Spinal cord (tissue), 10 donors: Measurements from ENCODE around the gene RSL24D1. TPM values are rescaled to one million over a fixed set of nuclear protein-coding genes. Genes with fewer than 3 reads are reported as not detected.

Source experiments
- DNase-seq, 6 donors: peaks; one replicate each; pipeline versions ENCODE4 v3.0.0 to v3.0.0-alpha.2; 2013 to 2015; ENCODE audit warnings: low spot score in 6 of 6, low read depth in 4 of 6
- H3K27ac ChIP-seq: one replicate; pipeline ENCODE4 v1.5.1; 2013; ENCODE audit warnings: low read depth, low read length, control low read depth
- H3K27me3 ChIP-seq: one replicate; pipeline ENCODE4 v1.6.1; 2013; ENCODE audit warnings: low read length; ENCODE audit not compliant: control insufficient read depth, insufficient read depth
- H3K36me3 ChIP-seq: one replicate; pipeline ENCODE4 v1.6.1; 2013; ENCODE audit warnings: low read length; ENCODE audit not compliant: control insufficient read depth, insufficient read depth
- H3K4me1 ChIP-seq: one replicate; pipeline ENCODE4 v1.6.1; 2013; ENCODE audit warnings: low read length; ENCODE audit not compliant: control insufficient read depth, insufficient read depth
- H3K4me3 ChIP-seq: one replicate; pipeline ENCODE4 v1.5.1; 2013; ENCODE audit warnings: low read depth, low read length, control low read depth
- H3K9me3 ChIP-seq: one replicate; pipeline ENCODE4 v1.6.1; 2013; ENCODE audit warnings: low read length; ENCODE audit not compliant: control insufficient read depth, insufficient read depth
- WGBS: methylation state at CpG from one replicate; pipeline ENCODE4 v1.1.5; 2013; ENCODE audit warnings: missing lambda C conversion rate; ENCODE audit not compliant: insufficient coverage; 5-methylcytosine and 5-hydroxymethylcytosine counted together
- polyA plus RNA-seq, 2 donors: library from polyadenylated mRNA; unstranded; fragments of 120-200 nt; gene quantifications; one replicate each; pipeline ENCODE4 v1.2.1, GENCODE V29; 2013; ENCODE audit not compliant: insufficient read length in 2 of 2
- total RNA-seq, 2 donors: library from RNA; depleted of rRNA in 1 of 2; stranded (reverse); fragments of 120-200 nt in 1 of 2; fragments of >200 nt in 1 of 2; gene quantifications; one replicate each; pipeline versions ENCODE4 v1.2.3 to v1.2.4, GENCODE V29; 2013 to 2014
- donor health status: healthy.

The RSL24D1 gene
- total and polyA plus RNA-seq, 4 donors: 81.3 to 107 (median 100) TPM

DNA sequence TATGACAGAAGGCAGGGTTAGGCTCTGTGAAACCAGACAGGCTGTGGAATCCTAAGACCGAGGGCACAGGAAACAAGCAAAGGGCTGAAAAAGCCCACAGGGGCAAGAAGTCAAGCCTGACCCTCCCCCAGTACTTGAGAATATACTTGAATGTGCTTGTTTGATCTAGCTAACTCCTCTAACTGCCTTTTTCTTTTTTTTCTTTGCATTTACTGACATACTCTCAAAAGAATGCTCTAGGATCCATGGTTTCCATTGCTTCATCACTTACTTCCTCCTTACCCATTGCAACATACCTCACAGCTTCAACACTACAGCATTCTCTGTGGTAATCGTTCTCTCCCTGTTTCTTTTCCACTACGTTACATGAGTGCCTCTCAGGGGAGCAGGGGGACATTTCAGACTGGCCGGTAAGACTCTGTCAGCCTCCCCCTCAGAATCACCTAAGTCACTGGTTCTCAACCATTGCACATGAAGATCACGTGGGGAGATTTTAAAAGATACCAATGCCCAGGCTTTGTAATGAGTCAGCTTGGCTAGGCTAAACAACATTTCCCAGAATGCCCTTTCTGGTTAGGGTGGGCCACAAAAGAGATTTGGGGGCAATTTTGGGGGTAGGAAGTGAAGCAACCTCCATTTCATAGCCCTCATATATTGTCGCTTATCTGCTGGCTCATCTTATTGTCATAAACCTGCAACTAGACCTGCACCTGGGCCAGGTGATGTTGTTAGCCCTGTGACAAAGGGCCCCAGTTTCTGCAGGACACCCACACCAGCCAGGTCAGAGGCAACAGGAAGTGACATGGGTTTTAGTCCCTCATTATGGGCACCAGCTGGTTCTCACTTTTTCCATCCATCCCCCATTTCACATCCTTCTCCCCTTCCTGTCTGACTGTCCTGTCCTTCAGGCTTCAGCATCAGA lies 24.6 kb upstream of the RSL24D1 start:
- peaks cover 3% of the 10 kb centered on the region for H3K4me1 ChIP-seq
- no peaks in the 10 kb centered on the region for H3K9me3 ChIP-seq
- no peaks in the 10 kb centered on the region for H3K36me3 ChIP-seq
- no peak overlapping the region for H3K4me3 ChIP-seq
- DNase-seq: no peak
- H3K27me3 ChIP-seq: no peaks in the 10 kb centered on the region
- H3K27ac ChIP-seq: no peak overlapping the region
- WGBS: 91% methylated on average over 4 of the region's 6 CpGs

DNA sequence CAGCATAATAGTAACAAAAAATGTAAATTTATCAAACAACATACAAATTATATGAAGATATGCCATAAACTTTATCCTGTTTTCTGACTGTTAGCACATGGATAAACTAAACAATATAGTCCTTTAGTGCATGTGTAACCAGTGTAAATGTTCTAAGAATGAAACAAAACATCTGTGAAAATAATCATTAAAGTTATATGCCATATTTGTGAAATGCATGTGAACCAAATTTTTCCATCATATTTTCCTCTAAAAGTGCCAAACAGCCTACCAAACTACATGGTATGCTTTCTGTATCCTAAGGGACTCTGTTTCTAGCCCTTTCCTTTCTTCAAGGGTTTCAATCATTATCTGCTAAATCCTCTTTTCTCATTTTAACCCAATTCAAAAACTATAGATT lies 23.9 kb upstream of the RSL24D1 start:
- H3K4me3 ChIP-seq: no peak overlapping the region
- H3K9me3 ChIP-seq: no peaks in the 10 kb centered on the region
- no peaks in the 10 kb centered on the region for H3K27me3 ChIP-seq
- no peak for DNase-seq
- H3K27ac ChIP-seq: no peak overlapping the region
- peaks cover 3% of the 10 kb centered on the region for H3K4me1 ChIP-seq
- H3K36me3 ChIP-seq: no peaks in the 10 kb centered on the region

DNA sequence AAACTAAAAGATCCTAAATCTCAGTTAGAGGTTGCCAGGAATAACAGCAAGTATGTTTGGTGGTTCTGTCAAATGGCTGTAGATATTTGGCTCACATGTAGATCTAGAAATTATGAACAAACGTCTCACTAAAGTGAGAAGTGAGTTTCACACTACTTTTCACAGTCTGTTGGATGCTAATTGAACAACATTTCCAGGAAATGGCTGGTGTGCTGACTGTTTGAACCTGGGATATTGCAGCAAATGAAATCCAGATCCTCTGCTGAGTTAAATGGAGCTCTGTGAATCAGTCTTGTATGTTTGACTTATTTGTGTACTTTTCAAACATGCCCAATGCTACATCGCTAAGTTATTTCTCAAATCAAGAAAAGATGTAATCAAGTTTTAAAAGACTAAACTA lies 21.3 kb upstream of the RSL24D1 start:
- Histone ChIP-seq H3K36me3 (no peaks in the 10 kb centered on the region), H3K9me3 (no peaks in the 10 kb centered on the region), H3K27me3 (no peaks in the 10 kb centered on the region), H3K4me3 (no peak overlapping the region), H3K27ac (no peak overlapping the region), H3K4me1 (peaks cover 3% of the 10 kb centered on the region)
- WGBS: no CpG with 5 or more reads among the region's 2 CpGs
- DNase-seq: peak in 2 of 6 donors; percentile 25 to 43

DNA sequence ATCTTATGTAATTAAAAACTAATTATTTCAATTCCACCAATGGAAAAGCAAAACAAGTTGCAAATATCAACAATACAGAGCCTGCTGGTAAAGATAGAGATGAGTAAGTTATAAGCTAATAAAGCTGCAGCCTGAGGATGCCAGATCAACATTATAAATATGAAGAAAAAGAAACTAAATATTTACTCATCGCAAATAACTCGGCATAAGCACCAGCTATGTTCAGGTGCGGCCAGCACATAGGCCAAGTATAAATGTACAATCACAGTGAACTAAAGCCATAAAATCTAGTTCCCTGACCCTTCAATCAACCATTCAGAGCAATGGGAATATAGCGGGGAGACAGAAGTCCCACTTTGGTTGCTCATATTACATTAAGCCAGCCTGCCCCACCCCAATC lies 7.7 kb upstream of the RSL24D1 start:
- H3K36me3 ChIP-seq: no peaks in the 10 kb centered on the region
- H3K27me3 ChIP-seq: no peaks in the 10 kb centered on the region
- 100% methylated on average over 1 of the region's 4 CpGs for WGBS
- no peaks in the 10 kb centered on the region for H3K9me3 ChIP-seq
- no peaks in the 10 kb centered on the region for H3K4me1 ChIP-seq
- no peak for DNase-seq
- no peak overlapping the region for H3K27ac ChIP-seq
- H3K4me3 ChIP-seq: no peak overlapping the region

DNA sequence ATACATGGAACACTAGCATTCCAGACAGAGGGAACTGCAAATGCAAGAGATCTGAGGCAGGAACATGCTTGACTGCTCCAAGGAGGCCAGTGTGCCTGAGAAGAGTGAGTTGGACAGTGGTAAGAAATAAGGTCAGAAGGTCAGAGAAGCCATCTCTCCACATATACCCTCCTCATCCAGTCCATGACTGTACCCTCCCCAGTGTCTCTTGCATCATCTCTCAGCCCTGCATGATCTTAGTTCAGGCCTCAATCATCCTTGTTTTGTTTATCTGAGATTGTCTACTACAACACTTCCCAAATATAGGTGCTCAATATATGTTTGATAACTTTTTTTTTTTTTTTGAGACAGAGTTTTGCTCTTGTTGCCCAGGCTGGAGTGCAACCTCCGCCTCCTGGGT lies 5.5 kb upstream of the RSL24D1 start:
- DNase-seq: no peak
- 100% methylated on average over 1 of the region's 1 CpG for WGBS
- Histone ChIP-seq H3K27me3 (no peaks in the 10 kb centered on the region), H3K9me3 (no peaks in the 10 kb centered on the region), H3K27ac (no peak overlapping the region), H3K4me3 (no peak overlapping the region), H3K4me1 (no peaks in the 10 kb centered on the region), H3K36me3 (no peaks in the 10 kb centered on the region)

DNA sequence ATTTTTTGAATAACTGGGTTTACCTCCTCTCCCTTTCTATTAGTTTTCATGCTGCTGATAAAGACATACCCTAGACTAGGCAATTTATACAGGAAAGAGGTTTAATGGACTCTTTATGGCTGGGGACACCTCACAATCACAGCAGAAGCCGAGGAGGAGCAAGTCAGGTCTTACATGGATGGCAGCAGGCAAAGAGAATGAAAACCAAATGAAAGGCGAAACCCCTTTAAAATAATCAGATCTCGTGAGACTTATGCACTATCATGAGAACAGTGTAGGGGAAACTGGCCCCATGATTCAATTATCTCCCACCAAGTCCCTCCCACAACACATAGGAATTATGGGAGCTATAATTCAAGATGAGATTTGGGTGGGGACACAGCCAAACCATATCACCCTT lies 2.0 kb upstream of the RSL24D1 start:
- H3K4me3 ChIP-seq: no peak overlapping the region
- no peak for DNase-seq
- no peaks in the 10 kb centered on the region for H3K9me3 ChIP-seq
- no peak overlapping the region for H3K27ac ChIP-seq
- no peaks in the 10 kb centered on the region for H3K27me3 ChIP-seq
- no peaks in the 10 kb centered on the region for H3K36me3 ChIP-seq
- WGBS: no CpG with 5 or more reads among the region's 3 CpGs
- H3K4me1 ChIP-seq: no peaks in the 10 kb centered on the region

DNA sequence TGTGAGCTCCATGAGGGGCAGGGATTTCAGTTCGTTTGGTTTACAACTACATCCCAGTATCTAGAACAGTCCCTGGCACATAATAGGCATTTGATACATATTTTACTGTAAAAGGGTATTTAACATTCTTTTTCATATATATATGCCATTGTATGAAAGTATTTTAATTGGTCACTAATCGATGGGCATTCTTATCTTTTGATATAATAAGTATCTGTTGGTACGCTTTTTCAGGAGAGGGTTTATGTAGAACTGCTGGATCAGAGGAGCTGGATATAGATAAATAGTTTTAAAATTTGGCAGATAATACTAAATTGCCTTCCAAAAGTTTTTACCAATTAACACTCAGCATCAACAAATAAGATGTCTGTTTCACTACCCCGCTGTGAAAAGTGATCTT lies 978 bp upstream of the RSL24D1 start:
- H3K36me3 ChIP-seq: no peaks in the 10 kb centered on the region
- no peaks in the 10 kb centered on the region for H3K27me3 ChIP-seq
- no peak for DNase-seq
- H3K9me3 ChIP-seq: no peaks in the 10 kb centered on the region
- H3K4me3 ChIP-seq: peak overlapping the region; percentile 97
- WGBS: no CpG with 5 or more reads among the region's 4 CpGs
- H3K4me1 ChIP-seq: no peaks in the 10 kb centered on the region
- H3K27ac ChIP-seq: peak overlapping the region; percentile 81

DNA sequence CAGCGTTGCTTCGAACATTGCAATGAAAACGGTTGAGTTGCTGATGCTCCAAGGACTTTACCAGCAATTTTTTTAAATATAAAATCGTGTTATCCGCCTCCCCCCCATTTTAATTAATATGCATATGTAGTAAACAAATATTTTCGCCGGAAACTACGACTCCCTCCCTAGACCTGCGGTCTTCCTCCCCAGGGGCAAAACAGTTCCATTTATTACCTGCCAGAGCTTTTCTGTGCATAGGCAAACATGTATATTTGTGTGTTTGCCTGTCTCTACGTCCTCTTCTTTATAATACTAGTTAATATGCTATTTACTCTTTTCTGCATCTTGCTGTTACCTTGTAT lies 593 bp upstream of the RSL24D1 start:
- H3K36me3 ChIP-seq: no peaks in the 10 kb centered on the region
- WGBS: no CpG with 5 or more reads among the region's 10 CpGs
- H3K27me3 ChIP-seq: no peaks in the 10 kb centered on the region
- peak overlapping the region; percentile 97 for H3K4me3 ChIP-seq
- no peaks in the 10 kb centered on the region for H3K9me3 ChIP-seq
- peak overlapping the region; percentile 81 for H3K27ac ChIP-seq
- no peak for DNase-seq
- H3K4me1 ChIP-seq: no peaks in the 10 kb centered on the region

DNA sequence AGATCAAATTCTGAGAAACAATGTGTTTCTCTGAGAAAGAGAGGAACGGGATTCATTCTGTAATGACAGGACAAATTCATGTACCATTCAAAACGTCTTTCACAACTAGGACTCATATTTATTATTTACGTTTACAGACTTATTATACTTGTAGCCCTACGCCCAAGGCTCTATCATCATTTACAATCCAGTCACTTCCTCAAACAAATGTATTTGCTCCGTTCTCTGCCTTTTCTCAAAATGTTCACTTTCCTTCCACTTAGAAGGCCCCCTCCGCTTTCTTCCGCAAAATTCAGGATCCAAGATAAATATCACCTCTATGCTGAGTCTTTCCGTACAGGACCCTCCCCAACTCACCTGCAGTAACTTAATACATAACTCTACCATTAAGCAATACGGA lies 745 bp downstream of the RSL24D1 start:
- Histone ChIP-seq H3K4me3 (peak overlapping the region; percentile 97), H3K4me1 (no peaks in the 10 kb centered on the region), H3K36me3 (no peaks in the 10 kb centered on the region), H3K27ac (peak overlapping the region; percentile 81), H3K9me3 (no peaks in the 10 kb centered on the region), H3K27me3 (no peaks in the 10 kb centered on the region)
- 1% methylated on average over 9 of the region's 9 CpGs for WGBS
- DNase-seq: no peak

DNA sequence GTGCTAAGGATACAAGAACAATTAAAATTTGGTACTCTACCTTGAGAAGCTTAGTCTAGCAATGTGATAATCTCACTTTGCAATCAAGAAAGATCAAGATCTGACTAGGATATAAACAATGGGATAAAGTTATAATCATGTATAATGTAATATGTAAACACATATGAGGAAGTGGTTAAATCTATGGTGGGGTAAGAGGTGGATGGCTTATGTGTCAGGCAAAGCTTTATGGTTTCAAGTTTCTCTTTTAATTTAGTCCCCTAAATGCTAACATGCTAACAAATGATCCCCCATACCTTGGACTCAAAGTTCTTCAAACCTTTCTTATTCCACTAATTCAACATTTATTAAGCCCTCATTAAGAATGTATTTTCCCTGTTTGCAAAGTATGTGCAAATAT lies 2.5 kb downstream of the RSL24D1 start:
- H3K4me3 ChIP-seq: no peak overlapping the region

More for the DNA sequence above, 2.5 kb downstream of the RSL24D1 start:
- no peaks in the 10 kb centered on the region for H3K9me3 ChIP-seq
- DNase-seq: no peak
- peaks cover 4% of the 10 kb centered on the region for H3K36me3 ChIP-seq
- H3K27ac ChIP-seq: no peak overlapping the region
- no peaks in the 10 kb centered on the region for H3K27me3 ChIP-seq
- no peaks in the 10 kb centered on the region for H3K4me1 ChIP-seq
